Erythroblast (primary cell): ENCODE data around the gene IL1R1.

ENCODE experiments used
- GATA1 ChIP-seq: IDR thresholded peaks from 2 replicates; pipeline ENCODE4 v1.6.1; 2011; ENCODE audit warnings: low read depth, mild to moderate bottlenecking, control low read depth, low read length, moderate library complexity
- POLR2A ChIP-seq: IDR thresholded peaks from 2 replicates; pipeline ENCODE4 v1.6.1; 2011; ENCODE audit warnings: mild to moderate bottlenecking, low read length

DNA sequence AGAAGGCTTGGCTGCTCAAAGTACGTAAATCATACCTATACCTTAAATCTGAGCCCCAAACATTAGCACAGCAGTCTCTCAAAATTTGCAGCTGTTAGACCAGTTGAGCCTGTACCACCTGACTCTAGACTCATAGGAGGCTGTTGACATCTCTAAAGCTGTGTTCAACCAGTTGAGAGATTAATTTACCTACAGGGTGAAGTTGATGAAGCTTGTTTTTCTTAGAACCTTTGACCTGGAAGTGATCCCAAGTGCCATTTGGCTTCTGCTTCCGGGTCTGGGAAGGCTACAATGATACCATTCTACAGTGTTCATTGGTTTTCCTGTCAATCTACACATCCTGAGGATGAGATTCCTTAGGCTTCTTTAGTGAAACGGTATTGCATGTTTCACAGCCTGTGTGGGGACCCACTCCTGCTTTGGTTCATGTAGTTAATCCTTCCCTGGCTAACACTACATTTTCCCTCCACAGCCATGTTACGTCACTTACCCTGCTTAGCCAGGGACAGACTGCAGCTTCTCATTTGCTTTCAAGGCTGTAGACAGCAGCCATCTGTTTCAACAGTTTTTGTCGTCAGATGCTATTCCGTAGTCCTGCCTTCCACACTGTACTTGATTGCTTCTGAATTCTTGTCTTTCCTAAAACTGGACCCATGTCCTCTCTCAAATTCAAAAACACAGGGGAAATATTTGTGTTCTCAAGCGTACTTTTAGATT, 39.5 kb downstream of the IL1R1 start:
- no peak for TF ChIP-seq POLR2A
- no peak for TF ChIP-seq GATA1
